ENCODE measurements around the gene CLCN3. TPM values are rescaled to one million over a fixed set of nuclear protein-coding genes. Genes with fewer than 3 reads are reported as not detected.
A peak's percentile ranks its signal among the peaks of the same experiment; 100 is the strongest.

CLCN3 gene
- total and polyA plus RNA-seq, 9 of the 15 experiments (the other 6 are each of a cell fraction or from before 2014, with no cell fraction given): 12.7 to 60.6 (median 38.5) TPM

DNA sequence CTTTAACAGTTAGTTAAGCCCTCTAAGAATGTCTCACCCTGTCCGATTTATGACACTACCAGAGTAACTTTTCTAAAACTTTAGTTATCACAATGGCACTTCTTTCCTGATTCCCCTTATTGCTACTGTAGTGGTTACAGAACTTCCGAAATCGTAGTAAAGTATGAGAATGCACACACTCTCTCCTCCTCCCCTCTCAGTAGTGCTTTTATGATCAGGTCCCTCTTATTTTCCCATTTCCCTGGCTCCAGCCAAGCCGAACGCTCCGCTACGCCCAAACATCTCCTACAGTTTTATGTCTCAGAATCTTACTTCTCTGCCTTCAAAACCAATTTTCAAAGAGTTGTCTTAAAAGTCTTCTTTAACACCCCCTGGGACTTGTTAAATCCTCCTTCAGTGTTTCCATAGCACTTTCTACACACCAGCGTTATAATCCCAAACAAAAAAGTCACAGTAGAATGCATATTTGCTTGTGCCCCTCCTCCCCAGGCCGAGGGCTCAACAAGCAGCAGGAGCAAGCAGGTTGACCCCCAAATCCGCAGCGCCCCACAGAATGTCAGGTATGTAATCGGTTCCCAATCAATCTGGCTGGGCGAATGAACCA, 136.7 kb downstream of the CLCN3 start (continued):
- no peak for TF ChIP-seq SAFB (IDR thresholded peaks at IDR 0.05; ENCODE audit: borderline replicate concordance, low read depth, low read length)

DNA sequence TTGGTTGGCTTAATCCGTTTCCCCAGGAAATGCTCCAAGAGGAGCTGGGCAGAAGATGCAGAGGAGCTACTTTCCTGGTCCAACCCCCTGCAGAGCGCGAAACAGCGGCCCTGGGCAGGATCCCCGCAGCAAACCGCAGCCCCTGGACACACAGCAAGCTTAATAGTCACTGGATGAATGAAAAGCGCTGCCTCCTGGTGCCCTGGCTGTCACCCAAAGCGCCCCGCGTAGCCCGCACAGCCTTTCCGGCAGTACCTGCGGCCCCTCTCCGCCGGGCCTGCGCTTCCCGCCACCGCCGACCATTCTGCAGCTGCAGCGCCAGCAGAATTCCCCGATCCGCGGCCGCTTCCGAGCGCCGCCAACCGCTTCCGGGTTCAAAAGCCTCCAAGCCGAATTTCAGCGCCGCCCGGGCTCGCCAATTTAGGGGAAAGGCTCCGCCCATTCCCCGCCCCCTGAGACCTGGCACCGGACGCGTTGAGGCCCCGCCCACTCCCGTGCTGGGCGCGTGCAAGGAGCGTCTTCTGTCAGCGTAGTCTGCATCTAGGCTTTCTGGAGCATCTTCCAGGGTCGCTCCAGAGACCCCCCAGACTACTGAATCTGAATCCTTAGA, 137.3 kb downstream of the CLCN3 start, which contains the start of gene HPF1:
Gene HPF1, minus strand, starts transcription at position 370 of the 610 bp plus-strand sequence. Its CDS starts 67 bp downstream, at position 303.
- Histone ChIP-seq H2AFZ (ENCODE audit: low read depth, low read length) (peak within 1 kb of the TSS; percentile 97), H3K79me2 (ENCODE audit: control insufficient read depth, insufficient read depth, low read length) (peaks cover 25% of the 10 kb centered on the region), H3K36me3 (ENCODE audit: control insufficient read depth, insufficient read depth, low read length) (peaks cover 7% of the 10 kb centered on the region; the same call in 1 of the 3 replicates), H3K9me3 (replicated peaks; ENCODE audit: control insufficient read depth, insufficient read depth, low read depth, low read length) (no peaks in the 10 kb centered on the region), H3K9ac (ENCODE audit: insufficient read depth in 1 of 2, low read depth in 2 of 2, low read length in 2 of 2) (peak within 1 kb of the TSS; percentile 89 to 97), H3K27ac (ENCODE audit: extremely low read depth, low read depth, low read length) (peak within 1 kb of the TSS; percentile 78), H4K20me1 (replicated peaks; ENCODE audit: control insufficient read depth, insufficient read depth, low read length) (no peaks in the 10 kb centered on the region), H3K4me1 (replicated peaks in 1 of 2; ENCODE audit: control insufficient read depth in 2 of 2, insufficient read depth in 2 of 2, low read length in 2 of 2) (peaks cover 5 to 11% of the 10 kb centered on the region in 2 experiments; a peak in 3 of 5 replicates), H3K9me1 (ENCODE audit: control insufficient read depth, insufficient read depth, low read length) (no peaks in the 10 kb centered on the region), H3K4me3 (peak within 1 kb of the TSS; percentile 85), H3K27me3 (ENCODE audit: control insufficient read depth in 2 of 2, insufficient read depth in 2 of 2, low read length in 2 of 2) (no peaks in the 10 kb centered on the region), H3K4me2 (ENCODE audit: insufficient read depth, low read length) (peak within 1 kb of the TSS; percentile 97)
- peak; percentile 94 for ATAC-seq
- no TSS peak for BruUV-seq (replicated peaks)
- WGBS (ENCODE audit: insufficient coverage, low coverage, missing lambda C conversion rate): 1% methylated on average over 43 of the region's 46 CpGs
- in situ Hi-C loops (cut with MboI) (loop anchor here (10.0 kb wide), 1 partner anchor 143 kb away; the partner anchor contains the start of gene NEK1), intact Hi-C loops (cut with micrococcal nuclease) (loop anchor here (2.0 to 5.0 kb wide), 2 partner anchors 95 to 137 kb away; partner anchors contain the start of gene CLCN3)
- ChIA-PET CTCF (ENCODE audit: low intra/inter-chr PET ratio) (no interaction called here), POLR2A (interaction anchor here (0.6 to 1.1 kb wide), 3 partner anchors 84 to 748 kb away, joined by 3 read pairs; partner anchors contain the start of genes CBR4 and MFAP3L)
- peak; percentile 46 for FAIRE-seq
- peak; percentile 97 to 98 (median 98) for DNase-seq (ENCODE audit: extremely low read depth in 1 of 4, low spot score in 3 of 4)
- TF ChIP-seq HLTF (IDR thresholded peaks at IDR 0.05) (no peak), GATA2 (CRISPR knock-in tag; IDR thresholded peaks at IDR 0.05) (no peak), GTF2A2 (tag; IDR thresholded peaks at IDR 0.05) (no peak), ZNF316 (IDR thresholded peaks at IDR 0.05) (peak; percentile 20; the same call in 1 of the 2 replicates), ILF3 (IDR thresholded peaks at IDR 0.05; ENCODE audit: borderline replicate concordance) (no peak)
- TF ChIP-seq, protein P1, sequence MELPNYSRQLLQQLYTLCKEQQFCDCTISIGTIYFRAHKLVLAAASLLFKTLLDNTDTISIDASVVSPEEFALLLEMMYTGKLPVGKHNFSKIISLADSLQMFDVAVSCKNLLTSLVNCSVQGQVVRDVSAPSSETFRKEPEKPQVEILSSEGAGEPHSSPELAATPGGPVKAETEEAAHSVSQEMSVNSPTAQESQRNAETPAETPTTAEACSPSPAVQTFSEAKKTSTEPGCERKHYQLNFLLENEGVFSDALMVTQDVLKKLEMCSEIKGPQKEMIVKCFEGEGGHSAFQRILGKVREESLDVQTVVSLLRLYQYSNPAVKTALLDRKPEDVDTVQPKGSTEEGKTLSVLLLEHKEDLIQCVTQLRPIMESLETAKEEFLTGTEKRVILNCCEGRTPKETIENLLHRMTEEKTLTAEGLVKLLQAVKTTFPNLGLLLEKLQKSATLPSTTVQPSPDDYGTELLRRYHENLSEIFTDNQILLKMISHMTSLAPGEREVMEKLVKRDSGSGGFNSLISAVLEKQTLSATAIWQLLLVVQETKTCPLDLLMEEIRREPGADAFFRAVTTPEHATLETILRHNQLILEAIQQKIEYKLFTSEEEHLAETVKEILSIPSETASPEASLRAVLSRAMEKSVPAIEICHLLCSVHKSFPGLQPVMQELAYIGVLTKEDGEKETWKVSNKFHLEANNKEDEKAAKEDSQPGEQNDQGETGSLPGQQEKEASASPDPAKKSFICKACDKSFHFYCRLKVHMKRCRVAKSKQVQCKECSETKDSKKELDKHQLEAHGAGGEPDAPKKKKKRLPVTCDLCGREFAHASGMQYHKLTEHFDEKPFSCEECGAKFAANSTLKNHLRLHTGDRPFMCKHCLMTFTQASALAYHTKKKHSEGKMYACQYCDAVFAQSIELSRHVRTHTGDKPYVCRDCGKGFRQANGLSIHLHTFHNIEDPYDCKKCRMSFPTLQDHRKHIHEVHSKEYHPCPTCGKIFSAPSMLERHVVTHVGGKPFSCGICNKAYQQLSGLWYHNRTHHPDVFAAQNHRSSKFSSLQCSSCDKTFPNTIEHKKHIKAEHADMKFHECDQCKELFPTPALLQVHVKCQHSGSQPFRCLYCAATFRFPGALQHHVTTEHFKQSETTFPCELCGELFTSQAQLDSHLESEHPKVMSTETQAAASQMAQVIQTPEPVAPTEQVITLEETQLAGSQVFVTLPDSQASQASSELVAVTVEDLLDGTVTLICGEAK (IDR thresholded peaks at IDR 0.05): peak; percentile 90
- TF ChIP-seq, protein P1 (CRISPR knock-in tag; IDR thresholded peaks at IDR 0.05): no peak
- TF ChIP-seq, protein P2, sequence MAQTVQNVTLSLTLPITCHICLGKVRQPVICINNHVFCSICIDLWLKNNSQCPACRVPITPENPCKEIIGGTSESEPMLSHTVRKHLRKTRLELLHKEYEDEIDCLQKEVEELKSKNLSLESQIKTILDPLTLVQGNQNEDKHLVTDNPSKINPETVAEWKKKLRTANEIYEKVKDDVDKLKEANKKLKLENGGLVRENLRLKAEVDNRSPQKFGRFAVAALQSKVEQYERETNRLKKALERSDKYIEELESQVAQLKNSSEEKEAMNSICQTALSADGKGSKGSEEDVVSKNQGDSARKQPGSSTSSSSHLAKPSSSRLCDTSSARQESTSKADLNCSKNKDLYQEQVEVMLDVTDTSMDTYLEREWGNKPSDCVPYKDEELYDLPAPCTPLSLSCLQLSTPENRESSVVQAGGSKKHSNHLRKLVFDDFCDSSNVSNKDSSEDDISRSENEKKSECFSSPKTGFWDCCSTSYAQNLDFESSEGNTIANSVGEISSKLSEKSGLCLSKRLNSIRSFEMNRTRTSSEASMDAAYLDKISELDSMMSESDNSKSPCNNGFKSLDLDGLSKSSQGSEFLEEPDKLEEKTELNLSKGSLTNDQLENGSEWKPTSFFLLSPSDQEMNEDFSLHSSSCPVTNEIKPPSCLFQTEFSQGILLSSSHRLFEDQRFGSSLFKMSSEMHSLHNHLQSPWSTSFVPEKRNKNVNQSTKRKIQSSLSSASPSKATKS (CRISPR knock-in tag; IDR thresholded peaks at IDR 0.05): no peak

Measured in K562 (cell line).